GF-D8 (cell line): ENCODE results near the gene PRDM16.

Experiments
- DNase-seq: peaks from one replicate; lab custom pipeline; 2025; lab: John Stamatoyannopoulos, UW

PRDM16 gene

GRCh38 chr1:3206696-3207095 is 137.7 kb downstream of the PRDM16 start:
- no peak for DNase-seq

GRCh38 chr1:3207217-3207848 is 138.3 kb downstream of the PRDM16 start:
- DNase-seq = no peak

GRCh38 chr1:3208819-3209200 is 139.8 kb downstream of the PRDM16 start:
- DNase-seq = no peak

DNA sequence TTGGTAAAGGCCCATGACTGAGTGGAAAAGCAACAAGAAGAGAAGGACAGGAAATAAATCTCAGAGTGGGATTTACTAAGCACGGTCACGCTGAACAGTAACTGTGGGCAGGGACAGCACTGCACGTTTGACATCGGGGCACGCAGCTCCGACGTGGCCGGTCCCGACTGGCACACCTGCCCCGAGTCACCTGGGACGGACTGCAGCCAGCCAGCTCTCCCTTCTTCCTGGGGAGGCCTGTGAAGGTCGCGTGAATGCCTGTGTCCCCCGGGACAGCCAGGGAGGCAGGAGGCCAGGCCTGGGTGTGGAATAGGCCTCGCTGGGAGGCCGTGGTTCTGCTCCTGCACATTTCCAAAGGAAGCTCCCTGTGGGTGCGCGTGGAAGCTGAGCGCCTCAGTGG is 140.2 kb downstream of the PRDM16 start:
- no peak for DNase-seq

DNA sequence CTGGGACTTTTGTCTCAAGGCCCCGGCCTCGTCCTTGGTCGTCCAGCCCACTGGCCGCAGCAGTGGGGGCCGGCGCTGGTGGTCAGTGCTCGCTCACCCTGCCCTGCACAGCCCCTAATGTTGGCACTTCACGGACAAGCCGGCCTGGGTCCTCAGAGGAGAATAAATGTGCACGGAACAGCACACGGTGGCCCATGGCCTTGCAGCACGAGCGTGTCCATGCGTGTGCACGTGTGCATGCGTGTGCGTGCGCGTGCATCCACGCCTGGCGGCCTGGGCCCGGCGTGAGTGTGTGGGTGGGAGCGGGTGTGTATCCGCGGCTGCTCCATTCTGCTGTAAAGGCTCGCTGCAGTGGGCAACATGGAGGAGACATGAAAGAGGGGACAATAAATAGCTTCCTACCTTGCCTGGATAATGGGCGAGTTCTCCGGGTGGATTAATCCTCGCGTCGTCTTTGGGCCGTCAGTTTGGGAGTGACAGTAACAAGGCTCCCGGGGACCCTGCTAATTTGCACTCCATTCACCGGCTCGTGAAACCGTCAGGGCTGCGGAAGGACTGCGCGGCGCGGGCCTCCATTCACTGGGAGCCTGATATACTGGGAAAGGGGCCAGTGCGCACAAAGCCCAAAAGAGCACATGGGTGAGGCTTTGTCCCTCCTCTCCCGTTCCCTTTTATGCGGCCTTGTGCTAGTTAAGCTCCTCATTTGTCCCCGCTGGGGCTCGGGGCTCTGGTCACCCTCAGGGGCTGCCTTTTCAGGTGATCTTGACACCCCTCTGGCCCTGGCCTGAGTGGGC is 142.8 kb downstream of the PRDM16 start:
- no peak for DNase-seq

DNA sequence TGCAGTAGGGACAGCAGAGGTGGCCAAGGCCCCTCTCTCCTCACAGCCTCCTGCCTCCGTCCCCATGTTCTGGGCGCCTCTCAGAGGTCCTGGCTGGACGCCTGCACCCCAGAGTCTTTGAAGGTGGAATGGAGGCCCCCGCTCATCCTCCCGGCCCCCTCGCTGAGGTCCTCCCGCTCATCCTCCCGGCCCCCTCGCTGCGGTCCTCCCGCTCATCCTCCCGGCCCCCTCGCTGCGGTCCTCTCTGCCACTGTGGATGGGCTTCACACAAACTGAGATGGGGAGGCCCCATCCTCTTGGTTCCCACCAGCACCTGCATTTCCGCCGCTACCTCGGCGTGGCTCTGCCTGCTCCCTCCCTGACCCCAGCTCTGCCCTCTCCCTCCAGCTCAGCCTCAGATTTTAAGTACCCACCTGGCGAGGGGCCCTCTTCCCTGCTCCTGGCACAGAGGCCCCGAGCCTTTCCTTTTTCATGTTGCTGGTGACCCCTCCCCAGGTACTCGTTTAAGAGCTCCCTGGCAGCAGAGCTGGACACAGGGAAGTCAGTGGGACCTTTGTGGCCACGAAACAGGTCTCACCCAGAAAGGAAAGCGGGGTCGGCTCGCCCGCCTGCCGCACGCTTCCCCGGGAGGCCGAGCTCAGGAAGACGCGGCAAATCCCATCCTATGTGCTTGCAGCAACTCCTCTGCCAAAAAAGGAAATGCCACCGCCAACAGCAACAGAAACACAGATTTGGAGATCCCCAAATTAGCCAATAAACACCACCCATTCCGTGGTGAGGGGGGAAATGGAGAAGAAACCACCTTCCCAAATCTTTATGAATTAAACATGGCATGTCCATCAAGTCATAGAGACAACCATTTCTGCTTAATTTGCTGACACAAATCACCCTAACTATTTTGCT is 143.7 kb downstream of the PRDM16 start:
- no peak for DNase-seq

- DNase-seq = no peak
Observed at GRCh38 chr1:3213730-3214129, 144.7 kb downstream of the PRDM16 start.

- no peak for DNase-seq
Observed at GRCh38 chr1:3215198-3216014, 146.4 kb downstream of the PRDM16 start.

GRCh38 chr1:3216015-3216391 is 147.0 kb downstream of the PRDM16 start:
- no peak for DNase-seq

GRCh38 chr1:3217181-3217641 is 148.2 kb downstream of the PRDM16 start:
- no peak for DNase-seq

DNA sequence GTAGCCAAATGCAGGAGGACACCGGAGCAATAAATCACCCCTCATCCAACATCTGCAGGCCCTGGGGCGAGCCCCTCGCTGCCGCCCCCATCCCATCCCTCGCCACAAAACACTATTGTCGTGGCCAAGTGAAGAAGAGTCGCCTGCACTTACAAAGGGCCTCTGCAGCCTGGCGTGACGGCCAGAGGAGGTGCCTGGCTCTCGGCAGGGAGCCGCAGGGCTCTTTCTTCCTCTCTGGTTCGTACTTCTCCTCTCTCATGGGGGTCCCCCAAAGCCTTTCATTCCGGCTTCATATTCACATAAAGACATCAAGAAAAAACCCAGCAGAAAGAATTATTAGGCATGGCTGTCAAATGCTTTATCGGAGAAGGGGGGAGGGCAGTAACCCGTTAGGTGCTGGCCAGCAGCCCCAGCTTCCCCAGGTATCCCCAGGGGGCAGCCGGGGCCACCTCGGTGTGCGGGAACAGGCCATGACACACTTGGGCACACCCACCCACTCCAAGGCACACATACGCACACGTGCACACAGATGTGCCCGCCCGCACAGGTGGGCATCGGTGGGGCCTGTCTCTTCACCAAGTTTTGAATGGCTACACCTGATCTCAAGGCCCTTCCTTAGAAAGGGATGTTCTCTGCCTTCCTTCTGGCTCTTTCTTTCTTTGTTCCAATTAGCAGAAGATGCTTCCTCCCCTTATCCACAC is 149.1 kb downstream of the PRDM16 start:
- no peak for DNase-seq

DNA sequence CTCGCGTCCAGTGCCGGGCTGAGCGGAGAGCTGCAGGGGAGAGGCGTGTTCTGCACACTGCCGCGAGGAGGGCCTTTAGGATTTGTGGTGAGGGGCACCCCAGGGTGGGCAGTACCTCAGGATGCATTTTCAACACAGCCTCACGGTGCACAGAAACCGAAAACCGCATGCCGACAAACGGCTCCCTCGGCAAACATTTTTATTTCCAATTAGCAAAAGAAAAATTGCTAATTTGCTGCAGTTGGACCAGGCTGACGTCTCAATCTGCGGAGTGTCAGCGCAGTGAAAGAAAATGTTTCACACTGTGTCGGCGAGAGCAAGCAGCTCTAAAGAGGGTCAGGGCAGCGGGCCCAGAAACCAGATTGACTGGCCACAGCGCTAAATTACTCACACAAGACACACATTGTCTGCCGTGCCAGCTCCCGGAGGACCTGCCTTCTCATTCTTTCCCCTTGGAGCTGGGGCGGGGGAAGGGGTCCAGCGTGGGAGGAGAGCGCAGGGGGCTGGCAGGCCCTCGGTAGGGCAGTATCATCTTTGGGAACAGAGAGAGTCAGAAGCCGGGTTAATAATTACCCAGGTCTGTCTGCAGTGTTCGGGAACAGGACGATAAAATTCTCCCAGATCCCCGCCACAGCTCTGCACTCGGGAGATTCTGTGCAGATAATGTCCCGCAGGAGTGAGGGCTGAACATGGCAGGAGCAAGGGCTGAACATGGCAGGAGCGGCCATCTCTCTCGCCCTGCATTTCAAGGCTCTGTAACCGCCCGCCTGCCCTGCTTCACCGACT is 150.2 kb downstream of the PRDM16 start:
- DNase-seq = no peak

- no peak for DNase-seq
Observed at GRCh38 chr1:3219791-3220467, 150.9 kb downstream of the PRDM16 start.

- no peak for DNase-seq
Observed at GRCh38 chr1:3221112-3222041, 152.4 kb downstream of the PRDM16 start.

GRCh38 chr1:3222042-3222692 is 153.2 kb downstream of the PRDM16 start:
- DNase-seq = peak; percentile 88

GRCh38 chr1:3225661-3226060 is 156.7 kb downstream of the PRDM16 start:
- DNase-seq = no peak

- DNase-seq = no peak
Observed at GRCh38 chr1:3226191-3226590, 157.2 kb downstream of the PRDM16 start.

DNA sequence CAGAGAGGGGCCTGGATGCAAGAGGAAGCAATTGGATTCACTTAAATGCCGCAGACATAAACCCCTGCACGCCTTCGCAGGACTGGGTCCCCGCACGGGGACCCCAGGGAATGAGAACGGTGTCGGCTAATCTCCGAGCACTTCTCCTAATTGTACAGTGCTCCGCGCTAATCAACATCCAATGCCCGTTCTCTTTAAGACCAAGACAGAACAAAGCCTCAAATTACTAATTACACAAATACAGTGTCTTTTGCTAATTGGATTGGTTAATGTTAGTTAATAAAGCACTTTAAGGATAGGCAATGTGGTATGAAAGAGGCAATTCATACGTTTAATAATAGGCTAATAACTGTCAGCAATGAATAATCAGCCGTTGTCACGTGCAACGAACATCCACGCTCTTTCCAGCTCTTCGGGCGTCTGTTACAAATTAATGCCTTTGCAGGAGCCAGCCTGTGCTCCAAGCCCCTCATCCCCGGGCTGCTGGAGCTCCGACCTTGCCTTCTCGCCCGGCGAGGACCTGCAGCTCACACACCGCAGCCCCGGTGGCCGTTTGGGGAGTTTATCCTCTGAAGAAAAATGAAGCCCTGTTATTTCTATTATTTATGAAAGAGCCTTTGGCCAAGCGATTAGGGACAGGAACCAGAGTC is 157.8 kb downstream of the PRDM16 start:
- no peak for DNase-seq
